ENCODE results near the gene CCR4.

- TF ChIP-seq POLR2A (IDR thresholded peaks at IDR 0.05; ENCODE audit: low read depth, low read length) (no peak), CTCF (conservative IDR thresholded peaks at IDR 0.05; ENCODE audit: low read depth, low read length) (no peak), SMC3 (IDR thresholded peaks at IDR 0.05; ENCODE audit: low read depth, low read length) (no peak), BHLHE40 (IDR thresholded peaks at IDR 0.05; ENCODE audit: low read depth, low read length) (no peak), USF2 (IDR thresholded peaks at IDR 0.05; ENCODE audit: low read depth, low read length) (no peak), RFX5 (IDR thresholded peaks at IDR 0.05; ENCODE audit: low read depth, low read length) (no peak), RAD21 (IDR thresholded peaks at IDR 0.05; ENCODE audit: low read length) (no peak), MAFK (IDR thresholded peaks at IDR 0.05; ENCODE audit: low read depth, low read length) (no peak), ELK1 (IDR thresholded peaks at IDR 0.05; ENCODE audit: borderline replicate concordance, low read depth, low read length) (no peak), MXI1 (IDR thresholded peaks at IDR 0.05; ENCODE audit: borderline replicate concordance, low read depth, low read length) (no peak), CEBPB (IDR thresholded peaks at IDR 0.05; ENCODE audit: low read depth, low read length) (no peak)
Measured at GRCh38 chr3:33003308-33003707, 51.9 kb downstream of the CCR4 start.
